ENCODE data around the gene GJD2.

Gene GJD2

GRCh38 chr15:34754674-34755418 is at the start of gene GJD2:
Gene GJD2, minus strand, starts transcription at chr15:34754998. Its CDS starts 510 bp downstream, at chr15:34754488.
- DNase-seq, result no peak

DNA sequence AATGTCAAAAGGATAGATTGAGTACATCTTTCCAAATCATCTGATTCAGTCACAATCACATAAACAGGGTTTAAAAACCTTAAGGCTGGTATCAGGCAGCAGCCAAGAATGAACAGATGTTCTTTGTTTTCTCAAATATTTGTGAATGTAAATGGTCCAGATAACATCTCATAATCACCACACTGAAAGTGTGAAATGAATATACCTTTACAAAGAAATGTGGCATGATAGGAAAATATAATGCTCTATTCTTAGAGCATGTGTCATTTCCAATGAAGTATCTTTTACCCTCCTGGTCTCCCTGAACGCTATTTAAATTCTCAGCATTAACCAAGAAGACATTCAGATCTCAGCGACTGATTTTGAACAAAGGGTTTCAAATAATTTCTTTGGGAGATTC is 49.3 kb upstream of the GJD2 start:
- DNase-seq, result no peak

- DNase-seq, result no peak
Measured at GRCh38 chr15:34802803-34803750, 48.3 kb upstream of the GJD2 start.

DNA sequence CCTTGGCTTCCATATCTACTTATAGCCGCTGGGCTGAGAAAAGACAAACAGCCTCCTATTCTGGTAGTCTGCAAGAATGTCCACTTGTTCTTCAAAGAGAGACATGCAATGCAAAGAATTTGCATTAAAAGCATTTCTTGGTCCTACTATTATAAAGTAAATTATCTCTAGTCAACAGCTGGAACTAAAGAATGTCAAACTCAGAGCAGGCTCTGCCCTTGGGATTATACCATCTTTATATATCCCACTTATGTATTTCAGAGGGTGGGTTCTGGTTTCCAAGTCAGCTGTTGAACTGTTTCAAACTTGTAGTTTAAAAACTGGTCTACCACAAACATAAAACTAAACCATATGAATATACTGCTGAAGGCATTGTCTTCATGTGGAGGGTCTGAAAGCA is 47.6 kb upstream of the GJD2 start:
- DNase-seq, result no peak

DNA sequence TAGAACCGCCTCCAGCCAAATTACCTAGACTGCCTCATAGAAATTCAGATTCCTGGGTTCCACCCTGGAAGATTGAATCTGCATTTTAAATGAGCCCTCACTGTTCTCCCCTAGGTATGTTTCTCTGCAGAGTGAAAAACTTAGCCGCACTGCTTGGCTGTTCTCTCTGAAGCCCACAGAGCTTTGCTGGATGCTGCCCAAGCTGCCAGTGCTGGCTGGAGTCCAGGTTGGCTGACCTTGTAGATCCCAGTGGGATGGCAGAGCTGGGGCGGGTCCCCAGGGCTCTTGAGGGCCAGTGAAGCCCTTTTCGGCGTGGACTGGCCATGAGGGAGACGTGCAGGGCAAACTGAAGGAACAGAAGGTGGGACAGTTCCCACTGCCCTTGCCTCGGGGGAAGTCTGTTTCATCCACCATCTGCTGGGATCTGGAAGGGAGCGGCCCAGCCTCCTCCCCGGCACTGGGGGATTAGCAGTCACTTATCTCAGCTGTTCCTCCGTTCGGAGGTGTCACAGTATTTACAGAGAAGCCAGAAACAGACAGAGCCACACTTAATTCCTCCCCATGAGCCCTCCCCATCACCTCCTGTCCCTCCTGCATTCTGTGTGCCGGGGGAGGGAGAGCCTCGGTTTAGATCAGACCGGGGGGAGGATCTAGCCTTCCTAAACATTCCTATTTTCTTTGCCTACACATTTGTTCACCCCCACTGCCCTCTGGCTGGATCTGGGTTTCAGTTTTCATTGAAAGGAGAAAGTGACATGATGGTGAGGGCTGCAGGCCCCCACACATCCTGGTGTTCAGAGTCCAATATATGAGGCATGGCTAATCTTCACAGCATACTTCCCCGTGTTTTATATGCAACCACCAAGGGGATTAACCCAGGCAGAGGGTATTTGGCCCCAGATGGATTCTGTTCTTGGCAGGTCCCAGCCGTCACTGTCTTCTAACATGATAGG is 44.6 kb upstream of the GJD2 start:
- DNase-seq, result no peak

DNA sequence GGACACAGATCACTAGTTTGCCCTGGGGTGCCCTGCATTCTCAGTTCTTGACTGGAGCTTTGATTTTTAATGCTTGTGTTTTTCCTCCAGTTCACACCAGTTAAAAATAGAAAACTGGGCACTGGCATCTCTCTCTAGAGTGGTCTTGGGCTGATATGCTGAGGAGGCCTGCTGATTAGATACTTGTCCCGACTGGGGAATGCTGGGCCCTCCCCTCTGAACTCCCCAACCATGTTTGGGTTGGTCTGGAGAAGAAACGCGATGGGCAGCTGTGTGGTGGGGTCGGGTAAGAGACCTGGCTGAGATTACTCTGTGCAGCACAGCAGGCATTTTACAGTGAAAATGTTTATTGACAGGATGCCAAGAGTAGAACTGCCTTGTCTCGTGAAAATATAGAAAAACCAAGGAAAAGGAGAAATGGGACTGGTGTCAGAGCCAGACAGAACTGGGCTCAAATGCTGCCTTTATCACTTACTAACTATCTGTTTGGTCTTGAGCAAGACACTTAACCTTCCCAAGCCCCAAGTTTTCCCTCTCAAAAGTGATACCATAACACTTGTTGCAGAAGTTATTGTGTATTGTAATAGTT is 42.1 kb upstream of the GJD2 start:
- DNase-seq, result no peak

DNA sequence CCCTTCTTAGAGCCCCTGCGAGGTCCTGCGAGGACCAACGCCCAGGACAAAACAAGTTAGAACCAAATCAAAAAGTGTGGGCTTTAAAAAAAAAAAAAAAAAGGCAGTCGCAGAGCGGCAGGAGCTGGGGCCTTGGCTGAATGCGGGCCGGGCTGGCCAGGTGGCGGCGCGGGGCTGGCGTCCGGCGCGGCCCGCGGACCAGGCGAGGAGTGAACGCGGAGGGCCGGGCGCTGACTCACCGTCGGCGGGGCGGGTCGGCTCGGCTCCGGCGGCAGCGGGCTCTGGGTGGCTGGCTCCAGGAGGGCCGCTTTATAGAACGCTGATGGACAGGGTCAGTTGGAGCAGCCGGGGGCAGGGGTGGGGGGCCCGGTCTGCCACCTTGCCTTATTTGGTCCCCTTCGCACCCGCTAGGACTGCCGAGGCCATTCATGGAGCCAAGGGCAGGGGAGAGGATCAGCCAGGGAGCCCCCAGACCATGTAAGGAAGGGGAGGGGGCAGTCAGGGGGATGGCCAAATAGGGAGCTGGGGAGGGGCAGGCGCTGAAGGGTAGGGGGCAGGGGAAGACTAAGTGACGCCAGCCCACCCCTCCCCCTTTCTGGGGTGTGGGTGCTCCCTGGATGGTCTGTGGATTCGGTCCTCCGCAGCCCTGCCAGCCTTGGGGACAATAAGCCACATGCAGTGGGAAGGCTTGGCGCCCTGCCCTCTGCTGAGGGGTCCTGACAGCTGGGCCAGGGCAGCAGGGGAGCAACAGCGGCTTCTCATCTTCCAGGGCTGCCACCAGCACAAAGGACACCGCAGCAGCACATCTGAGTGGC is 40.7 kb upstream of the GJD2 start, which contains the start of gene ACTC1:
TSS of gene ACTC1 (minus strand) at position 283 of the 815 bp plus-strand sequence. CDS start 741 bp downstream, outside the sequence.
- DNase-seq, result no peak

- no peak for DNase-seq
Measured at GRCh38 chr15:34794590-34795206, 39.9 kb upstream of the GJD2 start.

DNA sequence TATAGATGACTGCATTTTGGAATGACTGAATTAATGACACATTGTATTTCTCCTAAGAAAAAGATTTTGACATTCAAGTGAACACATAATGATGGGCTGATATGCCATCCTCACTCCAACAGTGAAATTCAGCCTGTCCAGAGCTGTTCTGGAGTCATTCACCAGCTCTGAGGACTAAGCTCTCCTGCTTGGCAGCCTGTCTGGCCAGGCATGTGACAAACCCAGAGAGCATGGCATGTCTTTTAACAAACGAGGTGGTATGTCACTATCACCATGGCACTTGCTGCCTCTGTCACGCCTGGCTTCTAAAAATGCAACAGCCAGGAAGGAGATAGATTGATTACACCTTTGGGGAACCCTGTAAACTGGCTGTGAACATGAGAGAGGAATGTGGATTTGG is 39.1 kb upstream of the GJD2 start:
- DNase-seq, result no peak

GRCh38 chr15:34793071-34793470 is 38.3 kb upstream of the GJD2 start:
- no peak for DNase-seq

- no peak for DNase-seq
Measured at GRCh38 chr15:34791701-34792100, 36.9 kb upstream of the GJD2 start.

GRCh38 chr15:34790121-34790520 is 35.3 kb upstream of the GJD2 start:
- DNase-seq, result no peak

- DNase-seq, result no peak
Measured at GRCh38 chr15:34789326-34789725, 34.5 kb upstream of the GJD2 start.

GRCh38 chr15:34786206-34786605 is 31.4 kb upstream of the GJD2 start:
- DNase-seq, result no peak

DNA sequence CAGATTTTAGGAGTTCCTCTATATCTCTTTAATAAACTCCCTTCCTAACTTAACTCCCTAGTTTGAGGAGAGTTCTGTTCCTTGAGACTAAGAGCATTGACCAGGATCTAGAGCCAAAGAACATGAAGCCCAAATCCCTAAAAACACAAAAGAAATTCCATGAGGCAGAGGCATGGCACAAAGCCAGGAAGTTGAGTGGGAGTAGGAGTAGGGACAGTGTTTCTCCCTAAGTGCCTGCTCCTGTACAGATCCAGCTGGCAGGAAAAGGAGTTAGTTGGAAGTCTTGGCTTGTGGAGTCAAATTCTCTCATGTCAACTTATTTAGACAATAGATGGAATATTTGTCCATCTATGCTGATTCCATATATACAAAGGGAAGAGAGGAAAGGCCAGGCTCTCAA is 29.2 kb upstream of the GJD2 start:
- DNase-seq, result no peak

DNA sequence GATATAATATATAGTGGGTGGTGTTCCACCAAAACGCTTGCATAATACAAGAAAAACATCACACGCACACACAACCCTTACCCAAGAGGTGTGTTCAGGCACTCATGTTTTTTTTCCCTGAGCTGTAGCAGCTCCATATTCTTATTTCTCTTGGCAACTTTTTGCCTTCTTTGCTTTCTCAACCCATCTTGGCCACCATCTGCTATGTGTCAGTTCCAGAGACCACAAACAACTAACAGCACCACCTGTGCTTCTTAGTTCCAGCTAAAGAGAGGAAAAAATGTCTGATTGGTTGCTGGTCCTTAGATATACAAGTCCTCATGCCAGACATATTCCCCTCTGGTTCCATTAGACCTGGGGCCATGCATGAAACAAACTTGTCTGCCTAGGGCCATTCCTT is 28.6 kb upstream of the GJD2 start:
- no peak for DNase-seq

DNA sequence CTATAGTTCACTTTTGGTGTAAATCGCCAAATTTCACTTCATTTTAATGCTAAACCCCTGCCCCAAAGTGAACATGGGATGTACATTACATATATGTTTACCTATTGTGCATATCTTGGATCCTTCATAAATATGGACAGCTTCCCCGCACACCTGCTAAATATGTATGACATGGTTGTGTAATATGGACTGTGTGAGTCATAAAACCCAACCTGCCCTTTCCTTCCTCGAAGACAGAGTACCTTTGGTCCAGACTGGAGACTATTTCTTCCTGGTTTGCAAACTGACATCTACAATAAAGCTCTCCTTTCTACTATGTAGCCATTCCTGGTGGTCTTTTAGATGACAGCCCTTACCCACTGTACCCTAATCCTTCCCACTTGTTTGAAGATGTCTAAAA is 28.1 kb upstream of the GJD2 start:
- DNase-seq, result no peak

- no peak for DNase-seq
Measured at GRCh38 chr15:34780725-34781124, 25.9 kb upstream of the GJD2 start.

DNA sequence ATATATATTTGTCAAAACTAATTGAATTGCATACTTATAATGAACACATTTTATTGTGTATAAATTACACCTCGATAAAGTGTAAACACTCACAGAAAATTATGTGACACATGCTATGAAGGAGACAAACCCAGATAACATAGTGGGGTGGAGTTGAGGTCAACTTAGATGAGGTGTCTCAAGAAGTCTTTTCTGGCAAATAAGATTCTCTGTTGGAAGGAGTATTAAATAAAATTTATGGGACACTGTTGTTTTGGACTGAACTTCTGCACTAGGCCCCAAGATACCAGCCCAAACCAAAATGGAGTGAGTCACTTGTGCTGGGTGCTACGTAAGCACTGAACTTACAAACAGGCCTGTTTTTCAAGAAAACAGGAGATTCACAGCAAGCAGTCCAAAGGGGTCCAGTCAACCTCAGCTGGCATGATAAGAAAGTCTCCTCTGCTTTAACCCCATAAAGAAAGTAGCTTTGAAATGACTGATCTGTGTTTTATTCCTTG is 21.9 kb upstream of the GJD2 start:
- DNase-seq, result no peak

DNA sequence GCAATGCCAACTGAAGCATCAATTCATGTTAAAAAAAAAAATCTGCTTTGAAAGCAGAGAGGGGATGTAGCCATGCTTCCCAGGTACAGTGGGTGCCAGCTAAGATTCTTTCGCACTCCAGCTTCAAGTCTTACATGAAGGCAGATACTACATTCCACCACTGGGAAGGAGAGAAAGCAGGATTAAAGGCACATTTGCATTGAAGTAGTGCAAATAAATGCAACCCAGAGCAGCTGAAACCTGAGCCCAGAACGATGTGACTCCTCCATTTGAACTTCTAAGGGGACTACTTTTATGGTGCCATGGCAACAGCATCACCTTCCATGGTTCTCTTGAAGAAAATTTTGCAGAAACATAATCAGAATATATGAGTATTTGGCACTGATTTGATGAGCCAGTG is 19.1 kb upstream of the GJD2 start:
- no peak for DNase-seq

DNA sequence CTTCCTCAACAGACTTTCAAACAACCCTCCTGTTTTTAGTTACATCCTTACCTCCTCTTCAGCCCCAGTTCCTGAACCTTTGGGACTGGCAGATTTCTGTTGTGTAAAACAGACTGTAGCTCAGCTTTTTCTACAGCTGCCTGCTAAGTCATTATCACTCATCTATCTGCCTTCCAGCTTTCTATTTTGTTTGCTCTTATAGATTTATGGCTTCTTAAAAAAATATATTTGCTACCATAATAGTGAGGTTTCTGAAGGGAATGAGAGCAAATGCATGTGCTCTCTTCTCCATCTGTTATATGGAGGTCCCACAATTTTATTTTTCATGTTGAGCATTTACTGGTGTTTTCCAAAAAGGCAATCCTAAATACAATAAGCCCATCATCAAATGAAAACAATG is 18.2 kb upstream of the GJD2 start:
- DNase-seq, result no peak
